GM12873 (cell line): ENCODE data around the gene THAP8.
A peak's percentile ranks its signal among the peaks of the same experiment; 100 is the strongest.

Source experiments
- CTCF ChIP-seq: IDR thresholded peaks from 2 replicates; pipeline ENCODE4 v1.5.1; 2012; ENCODE audit warnings: low read depth, mild to moderate bottlenecking, moderate library complexity, low read length, control low read depth; ENCODE audit not compliant: insufficient read depth; ENCODE audit errors: missing control alignments

The THAP8 gene

GRCh38 chr19:36061367-36061766 is 7.3 kb upstream of the THAP8 start:
- no peak for TF ChIP-seq CTCF

DNA sequence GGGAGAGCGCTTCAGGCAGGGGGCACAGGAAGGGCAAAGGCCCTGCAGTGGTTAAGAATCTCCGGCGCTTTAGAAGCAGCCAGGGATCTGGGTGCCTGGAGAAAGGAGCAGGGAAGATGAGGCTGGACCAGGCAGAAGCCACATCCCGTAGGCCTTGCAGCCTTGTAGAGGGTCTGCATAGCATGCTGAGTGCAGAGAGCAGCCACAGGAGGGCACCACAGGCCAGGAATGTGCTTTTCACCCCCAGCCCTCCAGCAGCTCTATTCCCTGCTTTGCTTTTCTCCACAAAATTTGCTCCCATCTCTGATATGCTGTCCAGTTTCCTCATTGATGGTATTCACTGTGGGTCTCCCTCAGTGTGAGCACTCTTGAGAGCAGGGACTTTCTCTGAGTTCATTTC is 6.3 kb upstream of the THAP8 start:
- TF ChIP-seq CTCF: peak; percentile 70

DNA sequence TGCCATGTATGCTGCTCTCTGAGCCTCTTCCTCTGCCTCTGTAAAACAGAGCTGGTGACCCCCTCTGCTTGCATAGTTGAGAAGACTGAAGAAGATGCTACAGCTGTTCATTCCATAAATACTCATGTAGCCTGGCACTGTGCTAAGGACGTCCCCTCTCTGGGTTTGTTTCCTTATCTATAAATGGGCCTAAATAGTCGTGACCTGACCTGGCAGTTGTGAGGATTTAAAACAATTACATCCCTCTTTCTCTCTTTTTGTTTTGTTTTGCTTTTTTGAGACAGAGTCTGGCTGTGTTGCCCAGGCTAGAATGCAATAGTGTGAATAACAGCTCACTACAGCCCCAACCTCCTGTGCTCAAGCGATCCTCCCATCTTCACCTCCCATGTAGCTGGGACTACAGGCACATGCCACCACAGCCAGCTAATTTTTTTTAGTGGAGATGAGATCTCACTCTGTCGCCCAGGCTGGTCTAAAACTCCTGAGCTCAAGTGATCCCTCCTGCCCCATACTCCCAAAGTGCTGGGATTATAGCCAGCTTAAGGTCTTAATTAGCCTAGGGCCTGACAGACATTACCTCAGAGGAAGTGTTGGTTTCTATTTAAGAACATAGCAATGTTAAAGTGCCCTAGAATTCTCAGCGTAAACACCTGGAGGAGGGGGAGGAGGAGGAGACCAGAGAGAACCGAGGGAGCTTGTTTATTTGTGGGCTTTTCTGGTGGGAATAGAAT is 5.3 kb upstream of the THAP8 start:
- TF ChIP-seq CTCF: no peak

- no peak for TF ChIP-seq CTCF
Observed at GRCh38 chr19:36058481-36059179, 4.5 kb upstream of the THAP8 start.

- TF ChIP-seq CTCF: no peak
Observed at GRCh38 chr19:36054733-36055686, 925 bp upstream of the THAP8 start, which contains the start of gene WDR62. TSS of gene WDR62 (plus strand) at chr19:36054897. CDS start at chr19:36054972, 75 bp downstream.

DNA sequence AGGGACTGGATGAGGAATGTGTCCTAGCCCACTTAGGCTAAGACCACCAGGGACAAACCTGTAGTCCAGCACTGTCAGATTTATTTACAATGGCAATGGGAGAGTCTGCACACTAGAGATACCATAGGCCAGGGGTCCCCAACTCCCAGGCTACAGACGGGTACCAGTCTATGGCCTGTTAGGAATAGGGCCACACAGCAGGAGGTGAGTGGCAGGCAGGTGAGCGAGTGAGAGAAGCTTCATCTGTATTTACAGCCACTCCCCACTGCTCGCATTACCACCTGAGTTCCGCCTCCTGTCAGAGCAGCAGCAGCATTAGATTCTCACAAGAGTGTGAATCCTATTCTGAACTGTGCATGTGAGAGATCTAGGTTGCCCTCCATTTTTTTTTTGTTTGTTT is 2.4 kb downstream of the THAP8 start:
- TF ChIP-seq CTCF: no peak

- TF ChIP-seq CTCF: peak; percentile 19
Observed at GRCh38 chr19:36051236-36051635, 2.8 kb downstream of the THAP8 start.
